NCI-H446 (cell line): ENCODE results near the gene ADCY3.

Source experiments
- DNase-seq, 2 experiments: peaks; one replicate each; lab custom pipeline; 2025; lab: John Stamatoyannopoulos, UW

The ADCY3 gene

GRCh38 chr2:24920098-24920808, at the start of gene ADCY3:
TSS of gene ADCY3 (minus strand) at chr2:24920237. CDS start at chr2:24918987, 1,250 bp downstream.
- DNase-seq, result peak in 1 of 2 experiments; percentile 57

- DNase-seq, result no peak
Observed at GRCh38 chr2:24969784-24970183, 49.7 kb upstream of the ADCY3 start.

GRCh38 chr2:24961903-24962302, 41.9 kb upstream of the ADCY3 start:
- DNase-seq, result no peak

- DNase-seq, result no peak
Observed at GRCh38 chr2:24959761-24960160, 39.7 kb upstream of the ADCY3 start.

GRCh38 chr2:24958411-24958935, 38.4 kb upstream of the ADCY3 start:
- DNase-seq, result no peak

- no peak for DNase-seq
Observed at GRCh38 chr2:24957976-24958375, 37.9 kb upstream of the ADCY3 start.

- DNase-seq, result no peak
Observed at GRCh38 chr2:24957221-24957620, 37.2 kb upstream of the ADCY3 start.

- DNase-seq, result no peak
Observed at GRCh38 chr2:24955921-24956320, 35.9 kb upstream of the ADCY3 start.

GRCh38 chr2:24955232-24955631, 35.2 kb upstream of the ADCY3 start:
- DNase-seq, result no peak

GRCh38 chr2:24950102-24950501, 30.1 kb upstream of the ADCY3 start:
- no peak for DNase-seq

- DNase-seq, result no peak
Observed at GRCh38 chr2:24948506-24948905, 28.5 kb upstream of the ADCY3 start.

- no peak for DNase-seq
Observed at GRCh38 chr2:24947561-24948157, 27.6 kb upstream of the ADCY3 start.

- no peak for DNase-seq
Observed at GRCh38 chr2:24945907-24946306, 25.9 kb upstream of the ADCY3 start.

GRCh38 chr2:24943427-24944053, 23.5 kb upstream of the ADCY3 start:
- DNase-seq, result no peak

GRCh38 chr2:24939353-24939752, 19.3 kb upstream of the ADCY3 start:
- no peak for DNase-seq

GRCh38 chr2:24937236-24937635, 17.2 kb upstream of the ADCY3 start:
- DNase-seq, result no peak

GRCh38 chr2:24935145-24935544, 15.1 kb upstream of the ADCY3 start:
- DNase-seq, result no peak

- DNase-seq, result no peak
Observed at GRCh38 chr2:24932715-24933114, 12.7 kb upstream of the ADCY3 start.

- no peak for DNase-seq
Observed at GRCh38 chr2:24930768-24931167, 10.7 kb upstream of the ADCY3 start.

GRCh38 chr2:24929230-24929629, 9.2 kb upstream of the ADCY3 start:
- no peak for DNase-seq

GRCh38 chr2:24928036-24928435, 8.0 kb upstream of the ADCY3 start:
- no peak for DNase-seq

- DNase-seq, result no peak
Observed at GRCh38 chr2:24926602-24927252, 6.7 kb upstream of the ADCY3 start.

- DNase-seq, result no peak
Observed at GRCh38 chr2:24926220-24926601, 6.2 kb upstream of the ADCY3 start.
